ENCODE data around the gene AURKA. TPM values are rescaled to one million over a fixed set of nuclear protein-coding genes. Genes with fewer than 3 reads are reported as not detected.
"Not testable (repeated sequence)": the region's sequence is repeated elsewhere in the genome, so short reads cannot be mapped to it uniquely, and the experiment has no call there.

Gene AURKA
- total RNA-seq, 2 experiments from 2014 or later = 91.9 to 95.4 TPM

DNA sequence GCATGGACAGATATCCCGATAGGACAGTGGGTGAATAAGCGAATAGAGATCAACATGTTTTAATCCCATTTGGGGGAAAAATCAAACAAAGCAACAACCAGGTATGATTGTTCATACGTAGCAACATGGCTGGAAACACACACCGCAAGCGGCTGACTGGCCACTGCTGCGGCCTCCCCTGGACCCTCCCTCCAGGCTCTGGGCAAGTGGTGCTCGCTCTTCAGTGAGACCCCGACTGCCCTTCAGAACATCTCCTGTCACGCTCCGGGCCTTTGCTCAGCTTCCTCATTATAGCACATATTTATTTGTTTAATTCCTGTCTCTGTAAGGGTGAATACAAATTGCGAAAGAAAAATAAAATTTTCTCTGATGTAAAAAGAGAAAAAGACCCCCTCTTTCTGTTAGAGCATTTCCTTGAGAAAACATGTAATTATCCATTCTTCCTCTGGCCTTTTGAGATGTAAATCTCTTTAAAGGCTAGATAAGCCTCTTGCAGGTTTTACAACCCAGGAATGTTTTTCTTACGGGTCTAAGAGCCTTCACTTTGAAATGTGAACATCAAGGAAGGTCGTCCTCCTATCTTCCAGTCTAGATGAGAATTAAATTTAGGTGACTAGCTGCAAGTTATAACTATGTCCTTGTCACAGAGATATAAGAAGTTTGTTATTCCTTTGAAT is 44.2 kb downstream of the AURKA start:
- H3K4me1 Mint-ChIP-seq = peaks cover 3% of the 10 kb centered on the region
- no peaks in the 10 kb centered on the region for H3K36me3 Mint-ChIP-seq (ENCODE audit: low read depth)
- no peak for DNase-seq
- H3K9me3 Mint-ChIP-seq = no peaks in the 10 kb centered on the region
- H3K27ac Mint-ChIP-seq = no peak overlapping the region
- POLR2A ChIA-PET = no interaction called here
- H3K4me3 Mint-ChIP-seq = no peak overlapping the region
- CTCF ChIA-PET = no interaction called here
- peaks cover 41% of the 10 kb centered on the region for H3K27me3 Mint-ChIP-seq

DNA sequence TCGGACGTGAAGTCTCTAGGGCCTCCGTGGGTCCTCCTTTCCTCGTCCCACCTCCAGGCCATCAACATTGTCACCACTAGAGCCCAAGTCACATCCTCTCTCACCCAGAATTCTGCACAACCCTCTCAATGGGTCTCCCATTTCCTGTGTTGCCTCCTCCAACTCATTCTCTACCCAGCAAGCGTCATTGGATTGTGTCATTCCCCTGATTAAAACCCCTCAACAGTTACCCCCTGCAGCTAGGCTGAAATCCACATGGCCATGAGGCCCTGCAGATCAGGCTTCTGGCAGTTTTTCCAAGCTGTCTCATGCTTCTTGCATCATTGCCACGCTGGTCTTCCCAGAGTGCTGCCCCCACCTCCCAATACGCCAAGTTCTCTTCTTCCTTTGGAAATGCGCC is 46.1 kb downstream of the AURKA start:
- ChIA-PET CTCF (no interaction called here), POLR2A (no interaction called here)
- H3K9me3 Mint-ChIP-seq = no peaks in the 10 kb centered on the region
- H3K27ac Mint-ChIP-seq = no peak overlapping the region
- H3K4me3 Mint-ChIP-seq = no peak overlapping the region
- peaks cover 3% of the 10 kb centered on the region for H3K4me1 Mint-ChIP-seq
- H3K36me3 Mint-ChIP-seq (ENCODE audit: low read depth) = no peaks in the 10 kb centered on the region
- no peak for DNase-seq
- peaks cover 44% of the 10 kb centered on the region for H3K27me3 Mint-ChIP-seq

DNA sequence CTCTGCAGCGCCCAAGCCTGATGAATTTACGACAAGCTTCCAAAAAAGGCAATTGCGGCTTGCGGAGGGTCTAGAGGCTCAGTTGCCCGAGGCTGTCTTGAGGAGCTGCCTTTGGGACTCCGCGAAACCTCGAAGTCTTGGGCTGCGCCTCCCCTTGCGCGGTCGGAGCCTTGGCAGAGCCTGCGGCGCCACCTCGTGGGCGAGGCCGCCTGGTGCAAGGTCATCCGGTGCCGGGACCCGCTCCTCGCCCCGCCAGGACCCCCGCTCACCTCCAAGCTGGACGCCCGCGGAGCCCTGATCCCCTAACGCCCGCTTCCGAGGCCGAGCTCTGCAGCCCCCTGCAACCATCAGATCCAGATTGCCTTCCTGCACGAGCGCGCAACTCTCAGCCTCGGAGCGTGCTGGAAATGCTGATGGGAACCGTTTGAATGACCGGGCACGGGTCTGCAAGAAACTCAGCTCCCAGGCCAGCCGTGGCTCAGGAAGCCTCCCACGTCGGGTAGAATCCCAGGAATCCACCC is 48.1 kb downstream of the AURKA start:
- peak; percentile 47 for DNase-seq
- ChIA-PET CTCF (interaction anchor here (1.0 to 1.8 kb wide), 3 partner anchors 9 to 127 kb away, joined by 3 to 6 read pairs (median 4); partner anchors contain the start of gene FAM210B), POLR2A (no interaction called here)
- H3K4me1 Mint-ChIP-seq = peaks cover 3% of the 10 kb centered on the region
- peaks cover 58% of the 10 kb centered on the region for H3K27me3 Mint-ChIP-seq
- H3K27ac Mint-ChIP-seq = no peak overlapping the region
- H3K4me3 Mint-ChIP-seq = no peak overlapping the region
- H3K9me3 Mint-ChIP-seq = no peaks in the 10 kb centered on the region
- no peaks in the 10 kb centered on the region for H3K36me3 Mint-ChIP-seq (ENCODE audit: low read depth)

DNA sequence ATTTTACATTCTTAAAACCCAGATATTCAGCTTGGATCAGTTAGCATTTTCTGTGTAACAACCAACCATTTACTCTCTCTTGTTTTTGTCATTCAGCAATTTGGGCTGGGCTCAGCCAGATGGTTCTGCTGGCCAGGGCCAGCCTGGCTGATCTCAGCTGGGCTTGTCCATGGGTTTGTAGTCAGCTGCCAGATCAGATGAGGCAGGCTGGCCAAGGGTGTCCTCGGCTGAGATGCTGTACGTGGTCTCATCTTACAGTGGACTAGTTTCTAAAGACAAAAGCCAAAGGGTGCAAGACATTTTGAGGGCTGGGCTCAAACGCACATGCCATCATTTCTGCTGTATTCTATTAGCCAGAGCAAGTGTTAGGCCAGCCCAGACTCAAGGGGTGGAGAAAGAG is 49.2 kb downstream of the AURKA start:
- H3K4me3 Mint-ChIP-seq = no peak overlapping the region
- peaks cover 54% of the 10 kb centered on the region for H3K27me3 Mint-ChIP-seq
- peaks cover 3% of the 10 kb centered on the region for H3K4me1 Mint-ChIP-seq
- ChIA-PET POLR2A (no interaction called here), CTCF (interaction anchor here (1.0 to 1.8 kb wide), 2 partner anchors 16 to 94 kb away, joined by 3 to 4 read pairs; partner anchors contain the start of genes FAM210B and MC3R)
- H3K36me3 Mint-ChIP-seq (ENCODE audit: low read depth) = no peaks in the 10 kb centered on the region
- no peaks in the 10 kb centered on the region for H3K9me3 Mint-ChIP-seq
- no peak overlapping the region for H3K27ac Mint-ChIP-seq
- DNase-seq = no peak

DNA sequence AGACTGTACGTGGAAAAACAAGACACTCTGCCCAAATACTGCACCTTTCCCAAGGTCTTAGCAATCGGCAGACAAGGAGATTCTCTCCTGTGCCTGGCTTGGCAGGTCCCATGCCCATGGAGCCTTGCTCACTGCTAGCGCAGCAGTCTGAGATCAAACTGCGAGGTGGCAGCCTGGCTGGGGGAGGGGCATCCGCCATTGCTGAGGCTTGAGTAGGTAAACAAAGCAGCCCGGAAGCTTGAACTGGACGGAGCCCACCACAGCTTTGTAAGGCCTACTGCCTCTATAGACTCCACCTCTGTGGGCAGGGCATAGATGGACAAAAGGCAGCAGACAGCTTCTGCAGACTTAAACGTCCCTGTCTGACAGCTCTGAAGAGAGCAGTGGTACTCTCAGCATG is 55.3 kb downstream of the AURKA start:
- not testable (repeated sequence) for H3K4me1 Mint-ChIP-seq

DNA sequence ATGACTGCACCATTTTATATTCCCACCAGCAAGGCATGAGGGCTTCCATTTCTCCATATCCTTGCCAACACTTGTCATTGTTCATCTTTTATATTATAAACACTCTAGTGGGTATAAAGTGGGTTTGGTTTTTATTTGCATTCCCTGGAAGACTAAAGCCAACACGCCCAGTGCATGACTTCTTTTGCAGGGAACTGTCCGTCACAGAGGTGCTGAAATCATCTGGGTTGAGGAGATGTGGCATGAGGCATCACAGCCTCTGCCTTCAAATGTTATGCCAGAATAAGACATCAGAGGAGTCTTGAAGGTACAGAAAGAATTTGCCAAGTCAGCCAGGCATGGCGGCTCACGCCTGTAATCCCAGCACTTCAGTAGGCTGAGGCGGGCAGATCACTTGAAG is 63.2 kb downstream of the AURKA start:
- ChIA-PET CTCF (no interaction called here), POLR2A (no interaction called here)
- Mint-ChIP-seq H3K9me3 (no peaks in the 10 kb centered on the region), H3K27ac (no peak overlapping the region), H3K36me3 (ENCODE audit: low read depth) (no peaks in the 10 kb centered on the region), H3K4me1 (no peaks in the 10 kb centered on the region), H3K4me3 (no peak overlapping the region), H3K27me3 (peaks cover 12% of the 10 kb centered on the region)
- DNase-seq = no peak

More for the DNA sequence above, 55.3 kb downstream of the AURKA start:
- POLR2A ChIA-PET; CTCF ChIA-PET; H3K4me3 Mint-ChIP-seq; H3K36me3 Mint-ChIP-seq (ENCODE audit: low read depth); H3K27ac Mint-ChIP-seq; H3K9me3 Mint-ChIP-seq; DNase-seq: not testable (repeated sequence)
- H3K27me3 Mint-ChIP-seq = peaks cover 25% of the 10 kb centered on the region

DNA sequence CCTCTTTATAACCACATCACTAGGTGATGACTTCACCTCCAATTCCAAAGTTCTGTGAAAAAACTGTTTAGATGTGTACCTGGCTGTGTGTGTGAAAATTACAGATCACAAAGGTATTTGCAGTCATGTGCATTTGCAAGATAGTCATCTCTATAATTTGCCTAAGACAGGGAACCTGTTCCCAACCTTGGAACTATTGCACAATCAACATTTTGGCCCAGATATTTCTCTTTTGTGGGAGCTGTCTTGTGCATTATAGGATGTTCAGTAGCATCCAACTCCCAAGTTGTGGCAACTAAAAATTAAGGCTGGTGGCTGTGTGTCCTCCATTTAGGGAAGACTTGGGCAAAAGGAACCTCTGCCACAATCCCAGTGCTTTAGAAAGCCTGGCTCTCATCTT is 67.2 kb downstream of the AURKA start:
- H3K27ac Mint-ChIP-seq = no peak overlapping the region
- DNase-seq = no peak
- ChIA-PET POLR2A (no interaction called here), CTCF (no interaction called here)
- peaks cover 9% of the 10 kb centered on the region for H3K27me3 Mint-ChIP-seq
- no peaks in the 10 kb centered on the region for H3K4me1 Mint-ChIP-seq
- H3K9me3 Mint-ChIP-seq = no peaks in the 10 kb centered on the region
- no peaks in the 10 kb centered on the region for H3K36me3 Mint-ChIP-seq (ENCODE audit: low read depth)
- no peak overlapping the region for H3K4me3 Mint-ChIP-seq

DNA sequence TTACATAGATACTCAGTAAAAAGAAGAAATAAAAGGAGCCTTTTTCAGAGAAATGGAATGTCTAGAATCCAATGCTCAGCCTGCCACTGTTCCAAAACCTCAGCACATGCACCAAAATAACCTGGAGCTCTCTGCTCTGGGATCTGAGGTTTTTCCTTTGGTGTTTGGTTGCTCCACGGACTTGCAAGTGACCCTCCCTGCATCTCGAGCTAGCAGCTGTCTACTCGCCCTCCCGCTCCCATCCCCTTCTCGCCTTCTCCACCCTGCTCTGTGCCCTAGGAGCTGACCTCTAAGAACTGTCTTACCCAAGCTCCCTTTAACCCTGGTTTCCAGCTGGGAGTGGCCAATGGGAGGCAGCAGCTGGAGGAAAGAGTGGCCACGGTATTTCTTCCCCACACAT is 68.4 kb downstream of the AURKA start:
- POLR2A ChIA-PET = no interaction called here
- CTCF ChIA-PET = no interaction called here
- DNase-seq = no peak
- Mint-ChIP-seq H3K4me3 (no peak overlapping the region), H3K27ac (no peak overlapping the region), H3K4me1 (peaks cover 7% of the 10 kb centered on the region), H3K27me3 (peaks cover 9% of the 10 kb centered on the region), H3K9me3 (no peaks in the 10 kb centered on the region), H3K36me3 (ENCODE audit: low read depth) (no peaks in the 10 kb centered on the region)

DNA sequence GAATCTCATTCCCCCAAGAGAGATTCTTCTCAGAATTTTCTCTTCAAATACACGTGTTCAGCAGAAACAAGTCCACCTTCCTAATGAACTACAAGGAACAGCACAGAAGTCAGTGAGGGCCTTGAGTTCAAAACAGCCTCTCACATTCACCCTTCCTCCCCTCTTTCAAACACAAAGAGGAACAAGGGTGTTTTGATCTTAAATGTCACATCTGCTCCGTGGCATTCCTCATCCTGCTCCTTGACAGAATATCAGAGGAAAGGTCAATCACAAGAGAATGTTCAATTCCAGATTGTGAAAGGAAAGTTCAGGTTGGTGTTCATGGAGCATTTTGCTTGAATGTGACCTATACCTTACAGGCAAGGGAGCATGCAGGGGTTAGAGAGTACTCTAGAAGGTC is 68.8 kb downstream of the AURKA start:
- Mint-ChIP-seq H3K4me1 (peaks cover 7% of the 10 kb centered on the region), H3K27me3 (peaks cover 9% of the 10 kb centered on the region), H3K27ac (no peak overlapping the region), H3K36me3 (ENCODE audit: low read depth) (no peaks in the 10 kb centered on the region), H3K9me3 (no peaks in the 10 kb centered on the region), H3K4me3 (no peak overlapping the region)
- POLR2A ChIA-PET = no interaction called here
- CTCF ChIA-PET = no interaction called here
- DNase-seq = no peak

DNA sequence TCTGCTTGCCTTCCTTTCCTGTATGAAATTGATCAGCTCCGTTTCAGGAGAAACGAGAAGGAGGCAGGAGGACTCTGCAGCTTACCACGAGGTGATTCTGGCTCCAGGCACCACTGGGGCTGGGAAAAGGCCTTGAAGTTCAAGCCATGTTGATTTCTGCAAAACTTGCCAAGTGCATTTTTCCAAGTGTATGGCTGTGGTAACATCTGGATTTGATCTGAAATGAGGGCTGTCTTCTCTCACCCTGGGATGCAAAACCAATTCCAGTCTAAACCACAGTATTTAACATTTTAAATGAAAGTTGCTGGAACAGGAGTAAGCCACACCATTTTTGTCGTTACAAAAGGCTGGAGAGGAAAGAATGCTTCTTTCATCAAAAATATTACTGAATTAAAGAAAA is 69.3 kb downstream of the AURKA start:
- Mint-ChIP-seq H3K27ac (no peak overlapping the region), H3K4me3 (no peak overlapping the region), H3K9me3 (no peaks in the 10 kb centered on the region), H3K4me1 (peaks cover 7% of the 10 kb centered on the region), H3K27me3 (peaks cover 9% of the 10 kb centered on the region), H3K36me3 (ENCODE audit: low read depth) (no peaks in the 10 kb centered on the region)
- POLR2A ChIA-PET = no interaction called here
- DNase-seq = no peak
- CTCF ChIA-PET = no interaction called here

Other genes with a start within 250 kb of the AURKA start
- gene MC3R, start 143.5 kb downstream of the AURKA start, total RNA-seq = not detected
- 1 to 10 TPM; 3.7 to 4.3 TPM for gene FAM210B, start 33.2 kb downstream of the AURKA start, total RNA-seq
- gene CSTF1, start 430 bp upstream of the AURKA start, total RNA-seq = 10 to 100 TPM; 61.5 to 64.9 TPM
- gene CASS4, start 20.0 kb upstream of the AURKA start, total RNA-seq = 10 to 100 TPM; 13.2 TPM
- gene RTF2, start 76.4 kb upstream of the AURKA start, total RNA-seq = 100 to 1,000 TPM; 121 TPM
- 1 to 10 TPM; 1.4 to 3.0 TPM for gene FAM209A, start 132.5 kb upstream of the AURKA start, total RNA-seq
- gene FAM209B, start 141.0 kb upstream of the AURKA start, total RNA-seq = under 1 TPM; 0.80 to 0.91 TPM
- not detected for gene TFAP2C, start 237.1 kb upstream of the AURKA start, total RNA-seq